HG02610 (cell line): ENCODE measurements around the gene MGAT5B.

Source experiments
- ATAC-seq: cut with Tn5 transposase; IDR thresholded peaks from one replicate; pipeline ENCODE4 v1.9.1; 2021; ENCODE audit warnings: mild to moderate bottlenecking, moderate library complexity; ENCODE audit not compliant: unreplicated experiment

MGAT5B gene

GRCh38 chr17:76901542-76902197, 33.5 kb downstream of the MGAT5B start:
- ATAC-seq: no peak

- ATAC-seq: no peak
Observed at GRCh38 chr17:76902476-76902875, 34.3 kb downstream of the MGAT5B start.

GRCh38 chr17:76903631-76904030, 35.4 kb downstream of the MGAT5B start:
- no peak for ATAC-seq

- ATAC-seq: no peak
Observed at GRCh38 chr17:76904116-76904515, 35.9 kb downstream of the MGAT5B start.

- ATAC-seq: no peak
Observed at GRCh38 chr17:76905036-76905435, 36.8 kb downstream of the MGAT5B start.

GRCh38 chr17:76905836-76906235, 37.6 kb downstream of the MGAT5B start:
- no peak for ATAC-seq

- no peak for ATAC-seq
Observed at GRCh38 chr17:76906463-76906862, 38.3 kb downstream of the MGAT5B start.

- no peak for ATAC-seq
Observed at GRCh38 chr17:76907352-76907751, 39.1 kb downstream of the MGAT5B start.

- ATAC-seq: no peak
Observed at GRCh38 chr17:76909971-76910760, 42.0 kb downstream of the MGAT5B start.

- ATAC-seq: no peak
Observed at GRCh38 chr17:76911299-76912017, 43.3 kb downstream of the MGAT5B start.

GRCh38 chr17:76912421-76913164, 44.4 kb downstream of the MGAT5B start:
- ATAC-seq: no peak

GRCh38 chr17:76914937-76915336, 46.7 kb downstream of the MGAT5B start:
- ATAC-seq: no peak

- no peak for ATAC-seq
Observed at GRCh38 chr17:76915840-76916510, 47.8 kb downstream of the MGAT5B start.

- ATAC-seq: no peak
Observed at GRCh38 chr17:76917829-76918228, 49.6 kb downstream of the MGAT5B start.

- no peak for ATAC-seq
Observed at GRCh38 chr17:76918811-76919210, 50.6 kb downstream of the MGAT5B start.

GRCh38 chr17:76920364-76921139, 52.3 kb downstream of the MGAT5B start:
- ATAC-seq: no peak

GRCh38 chr17:76921340-76922036, 53.3 kb downstream of the MGAT5B start:
- ATAC-seq: no peak

- ATAC-seq: no peak
Observed at GRCh38 chr17:76922084-76922483, 53.9 kb downstream of the MGAT5B start.

GRCh38 chr17:76922967-76923366, 54.8 kb downstream of the MGAT5B start:
- ATAC-seq: no peak
